ENCODE data around the gene ACTR2. TPM values are rescaled to one million over a fixed set of nuclear protein-coding genes. Genes with fewer than 3 reads are reported as not detected.

The ACTR2 gene
- total RNA-seq, 6 experiments from 2014 or later: 42.9 to 114 (median 69.8) TPM

GRCh38 chr2:65281627-65282351, 54.2 kb downstream of the ACTR2 start:
- no peak for ATAC-seq
- Histone ChIP-seq H3K4me1 (peaks cover 0 to 3% (median 0%) of the 10 kb centered on the region in 4 donors), H3K27me3 (no peaks in the 10 kb centered on the region), H3K36me3 (no peaks in the 10 kb centered on the region), H3K27ac (no peak overlapping the region), H3K4me3 (no peak overlapping the region), H3K9me3 (no peaks in the 10 kb centered on the region)
- no peak for TF ChIP-seq POLR2A (IDR thresholded peaks at IDR 0.05)
- no peak for TF ChIP-seq CTCF (IDR thresholded peaks at IDR 0.05)
- WGBS (ENCODE audit: insufficient coverage, low coverage, low lambda C conversion rate, missing lambda C conversion rate): 31% methylated on average over 4 of the region's 4 CpGs
- intact Hi-C loops (cut with DNase I): no loop called here
- DNase-seq: no peak

GRCh38 chr2:65282477-65283053, 54.9 kb downstream of the ACTR2 start:
- Histone ChIP-seq H3K4me1 (peaks cover 0 to 3% (median 0%) of the 10 kb centered on the region in 4 donors), H3K36me3 (no peaks in the 10 kb centered on the region), H3K27ac (no peak overlapping the region), H3K4me3 (no peak overlapping the region), H3K27me3 (no peaks in the 10 kb centered on the region), H3K9me3 (no peaks in the 10 kb centered on the region)
- TF ChIP-seq POLR2A (IDR thresholded peaks at IDR 0.05) (no peak), CTCF (IDR thresholded peaks at IDR 0.05) (no peak)
- intact Hi-C loops (cut with DNase I): no loop called here
- DNase-seq (no peak), ATAC-seq (no peak)
- WGBS (ENCODE audit: insufficient coverage, low coverage, low lambda C conversion rate, missing lambda C conversion rate): 100% methylated on average over 1 of the region's 3 CpGs

- no peak for DNase-seq
- intact Hi-C loops (cut with DNase I): no loop called here
Measured at GRCh38 chr2:65287364-65287763, 59.7 kb downstream of the ACTR2 start.

More at GRCh38 chr2:65287364-65287763, 59.7 kb downstream of the ACTR2 start:
- ATAC-seq: no peak
- WGBS (ENCODE audit: insufficient coverage, low coverage, low lambda C conversion rate, missing lambda C conversion rate): 94% methylated on average over 4 of the region's 4 CpGs
- Histone ChIP-seq H3K27me3 (no peaks in the 10 kb centered on the region), H3K36me3 (no peaks in the 10 kb centered on the region), H3K27ac (no peak overlapping the region), H3K4me1 (no peaks in the 10 kb centered on the region), H3K4me3 (no peak overlapping the region), H3K9me3 (no peaks in the 10 kb centered on the region)
- TF ChIP-seq POLR2A (IDR thresholded peaks at IDR 0.05): no peak
- TF ChIP-seq CTCF (IDR thresholded peaks at IDR 0.05): no peak

All from right lobe of liver (tissue), 6 donors.